Measurements from ENCODE around the gene CHST1.

DNA sequence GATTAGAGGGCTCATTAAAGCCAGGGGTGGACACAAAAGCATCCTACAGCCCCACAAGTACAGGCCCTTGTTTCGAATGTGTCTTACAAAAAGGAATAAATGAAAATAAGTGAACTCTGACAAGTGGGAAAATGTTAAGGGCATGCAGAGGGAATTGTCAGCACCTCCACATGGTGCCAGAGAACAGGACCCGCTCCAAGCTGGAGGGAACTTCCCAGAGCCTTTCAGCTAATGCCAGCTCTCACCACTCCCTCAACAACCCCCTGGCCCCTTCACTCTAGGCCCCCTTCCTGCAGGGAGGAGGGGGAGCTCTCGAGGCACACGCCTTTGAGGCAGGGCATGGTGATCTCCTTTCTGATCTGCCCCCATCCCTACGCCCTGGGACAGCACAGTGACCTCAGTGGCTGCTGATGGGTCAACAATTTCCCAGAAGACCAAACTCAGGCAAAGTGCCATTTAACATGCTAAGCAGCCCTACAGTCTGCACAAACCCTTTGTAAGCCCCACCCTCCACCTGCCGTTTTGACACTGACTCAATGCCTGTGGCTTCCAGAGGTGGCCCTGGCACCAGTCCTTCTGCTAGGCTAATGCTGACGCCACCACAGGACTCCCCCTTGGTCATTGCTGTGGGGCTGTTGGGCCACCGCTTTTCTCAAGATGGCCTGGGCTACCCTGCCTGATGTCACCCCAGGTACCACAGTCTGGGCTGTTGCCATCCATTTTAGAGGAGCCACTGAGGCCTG lies 12.5 kb upstream of the CHST1 start:
- no peak for TF ChIP-seq CTCF (IDR thresholded peaks at IDR 0.05)
- no peak for TF ChIP-seq POLR2A (IDR thresholded peaks at IDR 0.05)
